Activated CD4-positive, alpha-beta T cell treated with anti-CD3 and anti-CD28 coated beads for 1 hour (primary cell): ENCODE data around the gene TUBB4A.

Source experiments
- DNase-seq: peaks from one replicate; pipeline ENCODE4 v3.0.0-alpha.2; 2020

The TUBB4A gene

GRCh38 chr19:6465663-6466062, 36.4 kb downstream of the TUBB4A start:
- no peak for DNase-seq

- DNase-seq: no peak
Measured at GRCh38 chr19:6465006-6465405, 37.1 kb downstream of the TUBB4A start.

DNA sequence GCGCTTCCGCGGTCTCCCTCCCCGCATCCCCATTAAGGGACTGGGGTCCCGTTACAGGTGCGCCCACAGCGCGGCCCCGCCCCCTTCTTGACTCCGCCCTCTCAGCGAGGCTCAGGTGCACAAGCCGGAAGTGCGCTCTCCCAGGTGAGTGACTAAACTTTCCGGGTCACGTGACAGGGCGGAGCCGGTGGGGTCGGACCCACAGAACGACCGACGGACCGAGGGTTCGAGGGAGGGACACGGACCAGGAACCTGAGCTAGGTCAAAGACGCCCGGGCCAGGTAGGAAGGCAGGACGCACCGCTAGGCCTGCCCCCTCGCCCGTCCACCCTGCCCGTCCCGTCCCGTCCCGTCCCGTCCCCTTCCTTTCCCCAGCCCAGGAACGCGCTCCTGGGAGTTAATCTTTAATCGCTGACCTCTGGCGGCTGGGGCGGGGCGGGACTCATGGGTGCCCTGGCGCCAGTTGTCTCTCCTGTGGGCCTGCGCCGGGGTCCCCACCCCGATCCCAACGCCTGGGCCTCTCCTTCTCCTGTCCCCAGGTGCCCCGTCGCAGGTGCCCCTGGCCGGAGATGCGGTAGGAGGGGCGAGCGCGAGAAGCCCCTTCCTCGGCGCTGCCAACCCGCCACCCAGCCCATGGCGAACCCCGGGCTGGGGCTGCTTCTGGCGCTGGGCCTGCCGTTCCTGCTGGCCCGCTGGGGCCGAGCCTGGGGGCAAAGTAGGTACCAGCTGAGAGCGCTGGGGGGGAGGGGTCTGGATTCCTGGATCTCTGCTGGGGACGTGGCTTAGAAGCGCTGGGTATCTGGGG, 37.8 kb downstream of the TUBB4A start, which contains the start of gene CRB3:
CRB3 (plus strand) TSS at position 202 of the 804 bp plus-strand sequence; CDS start at position 633, 431 bp downstream.
- DNase-seq: peak; percentile 43

DNA sequence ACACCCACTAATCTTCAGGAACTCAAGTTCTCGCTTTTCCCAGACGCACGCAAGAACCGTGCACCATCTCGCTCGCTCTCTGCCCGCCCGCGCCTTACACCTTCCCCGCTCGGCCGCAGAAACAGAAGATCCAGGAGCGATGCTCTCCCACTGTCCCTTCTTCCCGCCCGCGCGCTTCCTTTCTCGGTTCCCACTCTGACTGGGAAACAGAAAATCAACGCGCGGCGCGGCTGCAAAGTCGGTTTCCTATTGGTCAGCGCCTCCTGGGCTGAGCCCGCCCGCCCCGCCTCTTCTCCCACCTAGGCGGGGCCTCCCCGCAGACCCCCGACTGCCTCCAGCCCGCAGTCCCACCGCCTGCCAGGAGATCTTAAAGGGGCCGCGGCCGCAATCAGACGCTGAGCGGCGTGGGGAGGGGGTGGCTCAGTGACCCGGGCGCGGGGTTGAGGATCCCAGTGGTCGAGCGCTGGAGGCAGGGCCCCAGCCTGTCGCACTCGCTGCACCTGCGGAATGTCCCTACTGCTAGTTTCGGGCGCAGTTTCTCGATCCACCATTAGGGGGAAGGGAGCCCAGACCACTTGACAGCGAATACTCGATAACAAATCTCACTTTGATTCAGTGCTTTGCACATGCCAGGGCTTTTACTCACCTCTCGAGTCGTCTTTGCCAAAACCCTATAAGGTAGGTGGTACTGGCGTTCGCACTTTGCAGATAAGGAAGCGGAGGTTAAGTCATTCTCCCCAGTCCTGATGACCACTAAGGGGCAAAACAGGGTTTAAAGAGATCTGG, 41.8 kb downstream of the TUBB4A start:
- DNase-seq: peak; percentile 95

DNA sequence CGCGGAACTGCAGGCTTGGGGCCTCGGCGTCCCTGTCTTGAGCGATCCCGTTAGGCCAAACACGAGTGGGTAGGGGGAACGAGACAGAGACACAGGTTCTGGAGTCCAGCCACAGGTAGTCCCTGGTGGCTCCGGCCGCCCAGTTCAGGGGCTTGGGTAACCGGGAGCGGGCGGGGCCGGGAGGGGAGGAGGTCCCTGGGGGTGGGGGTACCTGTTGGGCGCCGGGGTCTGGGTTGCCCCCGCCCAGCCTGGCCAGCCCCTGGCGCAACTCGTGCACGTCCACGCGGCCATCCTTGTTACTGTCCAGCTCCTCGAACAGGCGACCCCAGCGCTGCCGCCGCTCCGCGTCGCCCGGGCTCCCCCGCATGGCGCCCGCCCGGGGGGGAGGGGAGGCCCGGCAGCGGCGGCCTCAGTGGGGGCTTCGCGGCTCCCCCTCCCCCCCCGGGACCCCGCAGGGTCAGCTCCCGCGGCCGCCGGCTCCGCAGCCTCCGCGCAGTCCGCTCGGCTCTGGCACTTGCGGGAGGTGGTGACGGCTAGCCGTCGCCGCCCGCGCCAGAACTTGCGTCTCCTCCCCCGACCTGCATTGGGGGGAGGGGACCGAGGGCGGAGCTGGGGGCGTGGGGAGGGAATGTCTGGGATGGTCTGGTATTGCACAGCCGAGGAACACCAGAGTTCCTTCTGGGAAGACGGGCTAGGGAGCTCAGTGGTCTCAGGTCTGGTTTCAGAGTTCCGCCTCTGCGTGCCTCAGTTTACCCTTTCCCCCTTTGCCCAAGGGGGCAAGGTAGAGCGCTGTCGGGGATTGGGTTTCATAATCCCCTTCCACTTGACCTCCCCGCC, 42.6 kb downstream of the TUBB4A start, which contains the start of gene SLC25A23:
SLC25A23 (minus strand) TSS at position 531 of the 837 bp plus-strand sequence; CDS start at position 367, 164 bp downstream.
- peak; percentile 38 for DNase-seq

DNA sequence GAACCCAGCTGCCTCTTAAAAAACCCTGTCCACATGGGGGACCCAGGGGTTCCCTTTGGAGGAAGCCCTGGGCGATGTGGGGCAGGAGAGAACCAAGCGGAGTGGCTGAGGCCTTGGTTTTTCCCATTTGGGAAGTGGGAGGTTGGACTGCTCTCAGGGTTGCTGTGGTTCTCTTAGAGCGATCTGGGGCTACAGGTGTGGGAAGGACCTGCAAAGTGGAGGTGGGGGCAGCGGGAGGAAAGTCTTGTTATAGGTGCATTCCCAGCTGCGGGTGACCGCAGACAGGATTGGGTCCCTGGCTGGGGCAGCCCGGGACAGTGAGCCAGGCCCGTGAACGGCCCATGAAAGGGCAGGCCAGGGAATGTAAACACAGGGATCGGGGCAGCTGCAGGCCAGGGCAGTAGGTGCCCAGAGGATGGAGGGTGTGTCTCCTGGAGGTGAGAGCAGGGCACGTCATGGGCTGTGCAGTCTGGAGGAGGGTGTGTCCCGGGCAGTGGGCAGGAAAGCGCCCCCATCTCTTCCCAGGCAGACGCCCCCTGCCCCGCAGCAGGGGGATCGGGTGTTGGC, 43.3 kb downstream of the TUBB4A start:
- no peak for DNase-seq

DNA sequence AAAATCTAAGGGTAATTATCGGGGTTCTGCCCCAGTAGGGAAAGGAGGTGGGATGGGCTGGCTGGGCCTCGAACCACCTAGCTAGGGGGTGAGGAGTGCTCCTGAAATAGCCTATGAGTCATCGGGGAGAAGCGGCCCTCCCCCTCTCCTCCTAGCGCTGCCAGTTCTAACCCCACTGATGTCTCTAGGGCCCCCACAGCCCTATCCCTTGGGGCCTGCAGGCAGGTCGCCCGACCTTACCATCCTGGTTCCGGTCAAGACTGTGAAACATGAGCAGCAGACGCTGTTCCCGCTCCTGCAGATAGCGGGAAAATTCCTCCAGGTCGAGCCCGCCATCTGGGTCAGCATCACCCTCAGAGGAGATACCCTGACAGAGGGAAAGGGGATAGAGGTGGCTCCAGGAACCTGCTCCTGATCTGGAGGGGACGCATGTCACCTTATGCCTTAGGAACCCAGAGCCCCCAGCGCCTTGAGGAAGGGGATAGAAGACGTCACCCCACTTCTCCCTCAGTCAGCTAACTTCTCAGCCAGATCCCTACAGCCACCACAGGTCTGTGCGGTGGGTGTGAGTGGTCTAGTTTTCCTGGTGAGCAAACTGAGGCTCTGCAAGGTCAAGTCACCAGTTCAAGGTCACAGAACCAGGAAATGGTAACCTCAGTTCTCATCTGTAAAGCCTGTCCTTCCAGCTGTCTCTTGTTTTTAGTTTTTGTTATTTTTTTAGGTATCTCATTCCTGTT, 44.0 kb downstream of the TUBB4A start:
- DNase-seq: no peak

GRCh38 chr19:6455924-6456323, 46.2 kb downstream of the TUBB4A start:
- DNase-seq: no peak

- DNase-seq: no peak
Measured at GRCh38 chr19:6453951-6454565, 48.1 kb downstream of the TUBB4A start.

DNA sequence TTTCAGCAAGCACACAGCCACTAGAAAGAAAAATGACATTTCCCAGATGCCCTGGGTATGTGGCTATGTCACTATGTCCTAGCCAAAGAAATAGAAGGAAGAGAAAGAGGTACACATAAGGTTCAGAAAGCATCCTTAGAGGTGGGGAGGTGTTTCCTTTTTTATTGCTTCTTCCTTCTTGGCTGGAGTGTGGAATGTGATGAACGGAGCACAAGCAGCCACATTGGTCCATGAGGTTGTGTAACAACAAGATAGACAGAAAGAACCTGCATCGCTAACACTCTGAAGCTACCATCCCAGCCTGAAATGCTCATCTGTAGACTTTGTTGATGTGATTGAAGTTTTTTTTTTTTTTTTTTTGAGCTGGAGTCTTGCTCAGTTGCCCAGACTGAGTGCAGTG, 49.2 kb downstream of the TUBB4A start:
- no peak for DNase-seq

GRCh38 chr19:6452223-6452614, 49.9 kb downstream of the TUBB4A start:
- DNase-seq: no peak

- DNase-seq: no peak
Measured at GRCh38 chr19:6451583-6452222, 50.4 kb downstream of the TUBB4A start.

DNA sequence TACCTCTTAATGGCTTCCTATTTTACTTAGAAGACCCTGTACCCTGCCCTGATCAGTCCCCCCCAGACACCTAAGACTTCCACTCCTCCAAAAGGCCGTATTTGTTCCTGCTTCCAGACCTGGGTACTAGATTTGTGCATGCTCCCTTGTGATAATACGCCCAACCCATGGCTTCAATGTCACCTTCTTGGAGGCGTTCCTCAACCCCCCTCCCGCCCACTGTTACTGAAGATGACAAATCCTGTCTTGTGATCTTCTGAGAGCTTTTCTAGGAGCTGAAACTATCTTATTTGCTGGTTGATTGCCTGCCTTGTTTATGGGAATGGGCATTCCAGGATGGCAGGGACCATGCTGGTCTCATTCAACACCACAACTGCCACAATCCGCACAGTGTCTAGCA, 51.9 kb downstream of the TUBB4A start:
- DNase-seq: no peak

DNA sequence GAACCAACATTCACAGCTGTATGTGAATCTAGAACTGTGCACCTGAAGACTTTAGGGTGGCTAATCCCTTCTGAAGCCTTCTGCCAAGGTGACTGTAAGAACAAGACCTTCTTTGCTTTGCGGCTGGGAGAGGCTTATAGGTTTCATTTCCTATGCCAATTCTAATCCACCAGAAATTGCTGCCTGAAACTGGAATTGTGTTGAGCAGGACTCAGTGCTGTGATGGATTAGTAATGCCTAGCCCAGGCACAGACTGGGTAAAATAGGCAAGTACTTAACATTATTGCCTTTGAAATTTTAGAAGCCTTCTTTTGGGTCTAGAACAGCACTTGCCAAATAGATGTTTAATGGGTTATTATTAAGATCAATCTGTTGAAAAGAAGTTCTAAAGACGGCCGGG, 54.1 kb downstream of the TUBB4A start:
- DNase-seq: no peak

- DNase-seq: no peak
Measured at GRCh38 chr19:6446452-6446851, 55.7 kb downstream of the TUBB4A start.
